ENCODE measurements around the gene REV3L. TPM values are rescaled to one million over a fixed set of nuclear protein-coding genes. Genes with fewer than 3 reads are reported as not detected.

The REV3L gene
- total and polyA plus RNA-seq, 4 donors = 3.8 to 17.7 (median 11.2) TPM

- Histone ChIP-seq H3K9me3 (ENCODE audit: control insufficient read depth in 4 of 4, low read length in 3 of 4) (no peaks in the 10 kb centered on the region), H3K27me3 (ENCODE audit: control insufficient read depth in 4 of 4, insufficient read depth in 4 of 4, low read length in 3 of 4) (no peaks in the 10 kb centered on the region), H3K4me3 (ENCODE audit: low read depth in 1 of 3, low read length in 3 of 3) (no peak overlapping the region), H3K27ac (ENCODE audit: low read depth in 1 of 2, low read length in 2 of 2) (no peak overlapping the region), H3K36me3 (ENCODE audit: control insufficient read depth in 4 of 4, insufficient read depth in 3 of 4, low read depth in 1 of 4, low read length in 3 of 4) (no peaks in the 10 kb centered on the region), H3K9ac (ENCODE audit: low read depth in 1 of 2, low read length in 2 of 2) (no peak overlapping the region), H3K4me1 (ENCODE audit: control insufficient read depth in 4 of 4, insufficient read depth in 4 of 4, low read length in 3 of 4) (no peaks in the 10 kb centered on the region)
- no peak for TF ChIP-seq SP1 (IDR thresholded peaks at IDR 0.05)
- no peak for TF ChIP-seq EGR1 (IDR thresholded peaks at IDR 0.05; ENCODE audit: low read depth in 2 of 2)
- TF ChIP-seq CTCF (IDR thresholded peaks at IDR 0.05; ENCODE audit: low read depth, low read length, missing input control) = no peak
- no peak for TF ChIP-seq FOXA1 (IDR thresholded peaks at IDR 0.05)
- TF ChIP-seq NR2F2 (IDR thresholded peaks at IDR 0.05) = no peak
- TF ChIP-seq REST (IDR thresholded peaks at IDR 0.05) = no peak
- TF ChIP-seq JUND (IDR thresholded peaks at IDR 0.05) = no peak
- no peak for TF ChIP-seq FOXA2 (IDR thresholded peaks at IDR 0.05)
- TF ChIP-seq HNF4G (IDR thresholded peaks at IDR 0.05) = no peak
- no peak for TF ChIP-seq GABPA (IDR thresholded peaks at IDR 0.05 in 1 of 2, conservative IDR thresholded peaks at IDR 0.05 in 1 of 2)
- TF ChIP-seq RXRA (IDR thresholded peaks at IDR 0.05) = no peak
- no peak for TF ChIP-seq MAX (IDR thresholded peaks at IDR 0.05)
- TF ChIP-seq TAF1 (conservative IDR thresholded peaks at IDR 0.05) = no peak
- TF ChIP-seq YY1 (IDR thresholded peaks at IDR 0.05) = no peak
- no peak for TF ChIP-seq RAD21 (IDR thresholded peaks at IDR 0.05)
- TF ChIP-seq ATF3 (IDR thresholded peaks at IDR 0.05) = no peak
- TF ChIP-seq ZBTB33 (IDR thresholded peaks at IDR 0.05) = no peak
- no peak for TF ChIP-seq HNF4A (conservative IDR thresholded peaks at IDR 0.05)
- DNase-seq (ENCODE audit: low spot score) = no peak
- WGBS = 93% methylated on average over 3 of the region's 3 CpGs
Observed at GRCh38 chr6:111490067-111490466, 7.0 kb upstream of the REV3L start.
